Measurements from ENCODE around the gene CDC27.

The CDC27 gene

DNA sequence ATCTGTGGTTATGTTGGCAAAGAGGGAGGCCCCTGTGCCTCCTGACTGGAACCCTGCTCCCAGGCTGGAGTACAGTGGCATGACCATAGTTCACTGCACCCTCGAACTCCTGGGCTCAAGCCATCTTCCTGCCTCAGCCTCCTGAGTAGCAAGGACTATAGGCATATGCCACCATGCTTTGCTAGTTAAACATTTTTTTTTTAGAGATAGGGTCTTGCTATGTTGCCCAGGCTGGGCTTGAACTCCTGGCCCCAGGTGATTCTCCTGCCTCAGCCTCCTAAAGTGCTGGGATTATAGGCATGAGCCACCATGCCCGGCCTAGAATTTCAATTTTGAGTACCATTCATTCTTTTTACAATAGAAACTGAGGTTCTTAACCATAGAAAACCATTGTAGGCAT, 43.4 kb upstream of the CDC27 start:
- Histone ChIP-seq H3K27me3 (replicated peaks) (no peaks in the 10 kb centered on the region), H3K4me3 (ENCODE audit: low read depth, low read length) (no peak overlapping the region), H3K27ac (no peak overlapping the region), H3K36me3 (replicated peaks) (no peaks in the 10 kb centered on the region)
- in situ Hi-C loops (cut with HindIII; ENCODE audit: low pct_ligation_motif_present, low sequenced_read_pairs), result no loop called here
- TF ChIP-seq, protein P1, sequence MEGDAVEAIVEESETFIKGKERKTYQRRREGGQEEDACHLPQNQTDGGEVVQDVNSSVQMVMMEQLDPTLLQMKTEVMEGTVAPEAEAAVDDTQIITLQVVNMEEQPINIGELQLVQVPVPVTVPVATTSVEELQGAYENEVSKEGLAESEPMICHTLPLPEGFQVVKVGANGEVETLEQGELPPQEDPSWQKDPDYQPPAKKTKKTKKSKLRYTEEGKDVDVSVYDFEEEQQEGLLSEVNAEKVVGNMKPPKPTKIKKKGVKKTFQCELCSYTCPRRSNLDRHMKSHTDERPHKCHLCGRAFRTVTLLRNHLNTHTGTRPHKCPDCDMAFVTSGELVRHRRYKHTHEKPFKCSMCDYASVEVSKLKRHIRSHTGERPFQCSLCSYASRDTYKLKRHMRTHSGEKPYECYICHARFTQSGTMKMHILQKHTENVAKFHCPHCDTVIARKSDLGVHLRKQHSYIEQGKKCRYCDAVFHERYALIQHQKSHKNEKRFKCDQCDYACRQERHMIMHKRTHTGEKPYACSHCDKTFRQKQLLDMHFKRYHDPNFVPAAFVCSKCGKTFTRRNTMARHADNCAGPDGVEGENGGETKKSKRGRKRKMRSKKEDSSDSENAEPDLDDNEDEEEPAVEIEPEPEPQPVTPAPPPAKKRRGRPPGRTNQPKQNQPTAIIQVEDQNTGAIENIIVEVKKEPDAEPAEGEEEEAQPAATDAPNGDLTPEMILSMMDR (IDR thresholded peaks at IDR 0.05; ENCODE audit: low read depth, low read length, missing control alignments), result no peak
- DNase-seq, result no peak

DNA sequence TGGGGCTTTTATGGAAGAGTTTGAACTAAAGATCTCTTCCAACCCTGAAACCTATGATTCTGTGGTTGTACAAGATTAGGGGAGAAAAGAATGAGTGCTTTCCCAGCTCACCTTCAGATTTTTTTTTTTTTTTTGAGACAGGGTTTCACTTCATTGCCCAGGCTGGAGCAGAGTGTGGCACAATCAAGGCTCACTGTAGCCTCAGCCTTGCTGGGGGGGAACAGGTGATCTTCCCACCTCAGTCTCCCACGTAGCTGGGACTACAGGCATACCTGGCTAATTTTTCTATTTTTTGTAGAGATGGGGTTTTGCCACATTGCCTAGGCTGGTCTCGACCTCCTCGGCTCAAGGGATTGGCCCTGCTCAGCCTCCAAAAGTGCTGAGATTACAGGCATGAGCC, 42.8 kb upstream of the CDC27 start:
- no peak overlapping the region for H3K27ac ChIP-seq
- no peak overlapping the region for H3K4me3 ChIP-seq (ENCODE audit: low read depth, low read length)
- in situ Hi-C loops (cut with HindIII; ENCODE audit: low pct_ligation_motif_present, low sequenced_read_pairs), result no loop called here
- no peaks in the 10 kb centered on the region for H3K27me3 ChIP-seq (replicated peaks)
- TF ChIP-seq, protein P1 (IDR thresholded peaks at IDR 0.05; ENCODE audit: low read depth, low read length, missing control alignments), result no peak
- H3K36me3 ChIP-seq (replicated peaks), result no peaks in the 10 kb centered on the region
- DNase-seq, result no peak

DNA sequence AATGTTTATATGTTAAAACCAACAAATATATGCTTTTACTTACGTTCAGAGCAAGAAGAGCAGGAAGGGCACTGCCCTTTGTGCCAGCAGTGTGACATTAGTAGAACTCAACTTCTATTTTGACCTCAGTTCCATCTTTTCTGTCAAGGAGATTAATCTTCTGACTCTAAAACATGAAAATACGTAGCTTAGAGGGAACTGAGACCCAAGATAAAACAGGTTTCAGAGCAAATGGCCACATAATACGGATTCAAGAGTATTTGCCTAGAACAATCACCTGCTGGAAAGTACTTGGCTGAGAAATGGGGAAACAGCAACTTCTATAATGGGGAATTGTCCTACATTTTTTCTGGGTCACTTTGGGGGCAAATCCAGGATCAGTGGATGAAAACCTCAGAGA, 42.2 kb upstream of the CDC27 start:
- no peaks in the 10 kb centered on the region for H3K36me3 ChIP-seq (replicated peaks)
- H3K4me3 ChIP-seq (ENCODE audit: low read depth, low read length), result no peak overlapping the region
- H3K27me3 ChIP-seq (replicated peaks), result no peaks in the 10 kb centered on the region
- in situ Hi-C loops (cut with HindIII; ENCODE audit: low pct_ligation_motif_present, low sequenced_read_pairs), result no loop called here
- no peak for DNase-seq
- H3K27ac ChIP-seq, result no peak overlapping the region
- TF ChIP-seq, protein P1 (IDR thresholded peaks at IDR 0.05; ENCODE audit: low read depth, low read length, missing control alignments), result no peak

DNA sequence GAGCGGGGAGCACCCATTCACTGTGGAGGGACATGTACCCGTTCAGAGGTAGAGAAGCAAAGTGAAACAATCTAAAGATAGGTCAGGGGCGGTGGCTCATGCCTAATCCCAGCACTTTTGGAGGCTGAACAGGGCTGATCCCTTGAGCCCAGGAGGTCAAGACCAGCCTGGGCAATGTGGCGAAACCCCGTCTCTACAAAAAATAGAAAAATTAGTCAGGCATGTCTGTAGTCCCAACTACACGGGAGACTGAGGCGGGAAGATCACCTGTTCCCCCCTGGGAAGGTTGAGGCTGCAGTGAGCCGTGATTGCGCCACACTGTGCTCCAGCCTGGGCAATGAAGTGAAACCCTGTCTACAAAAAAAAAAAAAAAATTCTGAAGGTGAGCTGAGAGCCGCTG, 41.8 kb upstream of the CDC27 start:
- Histone ChIP-seq H3K36me3 (replicated peaks) (no peaks in the 10 kb centered on the region), H3K27me3 (replicated peaks) (no peaks in the 10 kb centered on the region), H3K4me3 (ENCODE audit: low read depth, low read length) (no peak overlapping the region), H3K27ac (peak overlapping the region; percentile 79)
- no peak for DNase-seq
- in situ Hi-C loops (cut with HindIII; ENCODE audit: low pct_ligation_motif_present, low sequenced_read_pairs), result no loop called here
- TF ChIP-seq, protein P1 (IDR thresholded peaks at IDR 0.05; ENCODE audit: low read depth, low read length, missing control alignments), result no peak

DNA sequence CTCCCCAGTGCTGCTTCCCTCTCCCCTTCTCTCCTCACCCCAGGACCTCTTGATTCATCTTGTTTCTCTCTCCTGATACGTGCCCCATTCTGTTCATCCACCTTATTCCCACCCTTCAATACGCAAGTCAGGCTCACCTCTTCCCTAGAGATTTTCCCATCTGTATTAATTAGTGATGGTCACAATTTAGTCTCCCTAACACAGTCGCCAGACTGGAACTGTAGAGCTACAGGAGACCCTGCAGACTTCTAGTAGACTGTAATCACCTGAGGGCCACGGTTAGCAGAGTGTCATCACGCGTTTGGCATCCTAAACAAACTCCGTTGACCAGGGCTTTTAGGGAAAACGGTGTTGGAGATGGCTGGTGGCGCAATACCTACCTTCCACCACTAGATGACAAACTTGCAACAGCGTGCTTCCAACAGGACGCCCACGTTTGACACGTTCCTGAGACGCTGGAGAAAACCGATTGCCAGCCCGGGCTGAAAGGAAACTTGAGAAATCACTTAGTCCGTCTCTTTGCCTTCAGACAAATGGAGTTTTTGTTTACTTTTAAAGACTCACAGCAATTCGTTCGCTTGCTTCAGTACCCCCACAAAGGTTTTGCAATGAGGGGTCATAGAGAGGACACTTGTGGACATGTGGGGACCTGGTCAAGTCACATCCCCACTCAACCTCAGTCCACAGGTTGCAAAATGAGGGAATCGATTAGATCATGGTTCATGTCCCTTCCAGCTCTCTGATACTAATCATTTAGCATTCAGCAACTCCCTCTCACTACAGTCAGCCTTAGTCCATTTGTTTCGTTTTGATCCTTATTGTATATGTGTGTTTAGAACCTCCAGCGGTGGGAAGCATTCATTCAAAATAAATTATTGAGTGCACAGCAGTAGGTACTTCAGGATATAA, 40.7 kb upstream of the CDC27 start:
- TF ChIP-seq, protein P1 (IDR thresholded peaks at IDR 0.05; ENCODE audit: low read depth, low read length, missing control alignments), result peak; percentile 100

More for the DNA sequence above, 40.7 kb upstream of the CDC27 start:
- peak overlapping the region; percentile 79 for H3K27ac ChIP-seq
- H3K36me3 ChIP-seq (replicated peaks), result no peaks in the 10 kb centered on the region
- DNase-seq, result peak; percentile 94
- in situ Hi-C loops (cut with HindIII; ENCODE audit: low pct_ligation_motif_present, low sequenced_read_pairs), result no loop called here
- peak overlapping the region; percentile 24 for H3K4me3 ChIP-seq (ENCODE audit: low read depth, low read length)
- H3K27me3 ChIP-seq (replicated peaks), result no peaks in the 10 kb centered on the region

Data from brain microvascular endothelial cell (primary cell).